GM23338 (cell line): ENCODE results near the gene TMEM107. TPM values are rescaled to one million over a fixed set of nuclear protein-coding genes. Genes with fewer than 3 reads are reported as not detected.

ENCODE experiments used
- ATAC-seq: fragments of 200-7000 bp; cut with Tn5 transposase; 3 replicates; pipeline ENCODE4 v1.9.1; 2020
- DNase-seq: peaks from one replicate; pipeline ENCODE4 v3.0.0-alpha.2; 2015; ENCODE audit warnings: low spot score
- H2AFZ ChIP-seq: fragments of 200-600 bp; sonication (generic); 2 replicates; pipeline ENCODE4 v1.8.0; 2016; ENCODE audit warnings: antibody characterized with exemption, mild to moderate bottlenecking, moderate library complexity
- H3F3A ChIP-seq: fragments of 200-600 bp; sonication (generic); replicated peaks from 2 replicates; pipeline ENCODE4 v1.8.0; 2017; ENCODE audit warnings: antibody characterized with exemption, mixed run types, low read depth
- H3K27ac ChIP-seq: fragments of 200-600 bp; sonication (generic); 2 replicates; pipeline ENCODE4 v1.6.1; 2016; ENCODE audit warnings: low read depth
- H3K27me3 ChIP-seq: fragments of 200-600 bp; sonication (generic); 2 replicates; pipeline ENCODE4 v1.8.0; 2016; ENCODE audit warnings: mild to moderate bottlenecking, mixed run types, moderate library complexity; ENCODE audit not compliant: insufficient read depth
- H3K36me3 ChIP-seq: fragments of 200-600 bp; sonication (generic); 2 replicates; pipeline ENCODE4 v1.8.0; 2016; ENCODE audit warnings: mild to moderate bottlenecking; ENCODE audit not compliant: insufficient read depth
- H3K4me1 ChIP-seq: fragments of 200-600 bp; sonication (generic); 2 replicates; pipeline ENCODE4 v1.8.0; 2016; ENCODE audit warnings: mild to moderate bottlenecking, moderate library complexity; ENCODE audit not compliant: insufficient read depth
- H3K4me2 ChIP-seq: fragments of 200-600 bp; sonication (generic); 2 replicates; pipeline ENCODE4 v1.7.1; 2017; ENCODE audit warnings: mixed run types
- H3K4me3 ChIP-seq: fragments of 200-600 bp; sonication (generic); 2 replicates; pipeline ENCODE4 v1.6.1; 2016; ENCODE audit warnings: mixed run types
- H3K79me2 ChIP-seq: fragments of 200-600 bp; sonication (generic); replicated peaks from 2 replicates; pipeline ENCODE4 v1.8.0; 2017; ENCODE audit warnings: mild to moderate bottlenecking; ENCODE audit not compliant: insufficient read depth
- H3K9me2 ChIP-seq: fragments of 200-600 bp; sonication (generic); 2 replicates; pipeline ENCODE4 v1.8.0; 2017; ENCODE audit not compliant: insufficient read depth
- H4K20me1 ChIP-seq: fragments of 200-600 bp; sonication (generic); replicated peaks from 2 replicates; pipeline ENCODE4 v1.8.0; 2017; ENCODE audit warnings: mild to moderate bottlenecking; ENCODE audit not compliant: insufficient read depth
- H3K27ac Mint-ChIP-seq: 2 replicates; pipeline ENCODE4 v1.8.0; 2020; ENCODE audit warnings: inconsistent platforms, mild to moderate bottlenecking, moderate library complexity, mixed read lengths
- H3K27me3 Mint-ChIP-seq: 3 replicates; pipeline ENCODE4 v1.8.0; 2022; ENCODE audit warnings: low read depth, mild to moderate bottlenecking, moderate library complexity, mixed read lengths, inconsistent platforms; ENCODE audit not compliant: insufficient read depth, poor library complexity
- H3K36me3 Mint-ChIP-seq: 3 replicates; pipeline ENCODE4 v1.8.0; 2021; ENCODE audit warnings: low read depth, mild to moderate bottlenecking, inconsistent platforms, moderate library complexity, mixed read lengths
- H3K4me1 Mint-ChIP-seq: 3 replicates; pipeline ENCODE4 v1.8.0; 2020; ENCODE audit warnings: mild to moderate bottlenecking, inconsistent platforms, mixed read lengths
- H3K4me3 Mint-ChIP-seq: 3 replicates; pipeline ENCODE4 v1.8.0; 2021; ENCODE audit warnings: moderate library complexity, mild to moderate bottlenecking, inconsistent platforms, mixed read lengths
- H3K9me3 Mint-ChIP-seq: 3 replicates; pipeline ENCODE4 v1.8.0; 2020; ENCODE audit warnings: moderate library complexity, mild to moderate bottlenecking, inconsistent platforms, mixed read lengths
- CREB1 ChIP-seq: fragments of 250-450 bp; sonication (Bioruptor Pico); IDR thresholded peaks from 2 replicates; pipeline ENCODE4 v1.5.0; 2020; ENCODE audit warnings: low read depth, mild to moderate bottlenecking, moderate library complexity
- CTCF ChIP-seq, 2 experiments: fragments of 200-600 bp in 1 of 2; sonication (generic) in 1 of 2; conservative IDR thresholded peaks; 2 replicates each; pipeline versions ENCODE4 v1.5.1 to v1.6.1; 2016 to 2017; ENCODE audit warnings: antibody characterized with exemption in 2 of 2, low read depth in 2 of 2, mild to moderate bottlenecking in 2 of 2, moderate library complexity in 1 of 2
- ETS1 ChIP-seq: IDR thresholded peaks from 2 replicates; pipeline ENCODE4 v1.6.1; 2016; ENCODE audit warnings: antibody characterized with exemption
- EZH2 ChIP-seq: fragments of 200-600 bp; sonication (generic); IDR thresholded peaks from one replicate; pipeline ENCODE4 v1.8.0; 2017; ENCODE audit warnings: antibody characterized with exemption, mild to moderate bottlenecking, low read depth; ENCODE audit not compliant: unreplicated experiment
- EZH2phosphoT487 ChIP-seq: fragments of 200-600 bp; sonication (generic); IDR thresholded peaks from one replicate; pipeline ENCODE4 v1.8.1; 2018; ENCODE audit warnings: antibody characterized with exemption; ENCODE audit not compliant: unreplicated experiment
- JUNB ChIP-seq: IDR thresholded peaks from one replicate; pipeline ENCODE4 v1.6.1; 2016; ENCODE audit warnings: antibody characterized with exemption; ENCODE audit not compliant: unreplicated experiment
- NANOG ChIP-seq: IDR thresholded peaks from 2 replicates; pipeline ENCODE4 v1.6.1; 2016; ENCODE audit warnings: antibody characterized with exemption, borderline replicate concordance
- POLR2AphosphoS5 ChIP-seq: IDR thresholded peaks from 2 replicates; pipeline ENCODE4 v1.6.1; 2016; ENCODE audit warnings: antibody characterized with exemption, low read depth
- REST ChIP-seq: IDR thresholded peaks from one replicate; pipeline ENCODE4 v1.6.1; 2018; ENCODE audit warnings: antibody characterized with exemption; ENCODE audit not compliant: unreplicated experiment
- STAT1 ChIP-seq: IDR thresholded peaks from one replicate; pipeline ENCODE4 v1.6.1; 2016; ENCODE audit warnings: antibody characterized with exemption; ENCODE audit not compliant: unreplicated experiment
- ZNF114 ChIP-seq: fragments of 250-450 bp; sonication (Bioruptor Pico); IDR thresholded peaks from 2 replicates; pipeline ENCODE4 v1.5.0; 2020; ENCODE audit warnings: mild to moderate bottlenecking, moderate library complexity
- ZNF331 ChIP-seq: fragments of 250-450 bp; sonication (Bioruptor Pico); IDR thresholded peaks from 2 replicates; pipeline ENCODE4 v1.5.0; 2020; ENCODE audit warnings: low read depth, mild to moderate bottlenecking, moderate library complexity
- ZNF462 ChIP-seq: fragments of 250-450 bp; sonication (Bioruptor Pico); IDR thresholded peaks from 2 replicates; pipeline ENCODE4 v1.5.0; 2020; ENCODE audit warnings: mild to moderate bottlenecking, moderate library complexity
- polyA plus RNA-seq: library from polyadenylated mRNA; unstranded; fragments of >200 nt; fragmentation: Nextera tagmentation; extraction: Ambion mirVana; gene quantifications from 2 replicates; pipeline ENCODE4 v1.2.1, GENCODE V29; 2016
- total RNA-seq: library from RNA; depleted of rRNA; stranded (reverse); fragments of >200 nt; shearing (Covaris generic); gene quantifications from 2 replicates; pipeline ENCODE4 v1.2.3, GENCODE V29; 2014

TMEM107 gene
- total and polyA plus RNA-seq, 2 experiments from 2014 or later = 10.8 to 20.4 TPM

GRCh38 chr17:8173056-8173870 lies 2.9 kb downstream of the TMEM107 start:
- H3K27me3 ChIP-seq = no peaks in the 10 kb centered on the region
- DNase-seq (peak; percentile 97), ATAC-seq (peak; percentile 70)
- no peak overlapping the region for H2AFZ ChIP-seq
- TF ChIP-seq CREB1 (CRISPR knock-in tag) (peak; percentile 81), NANOG (peak; percentile 26; the same call in 1 of the 2 replicates), POLR2AphosphoS5 (peak; percentile 100), JUNB (peak; percentile 24), EZH2 (no peak), ZNF462 (0 out of 2 replicates have a peak, but pooled peaks have one; percentile 37), ETS1 (peak; percentile 95), ZNF331 (peak; percentile 46; the same call in 1 of the 2 replicates), STAT1 (peak; percentile 36), REST (no peak), EZH2phosphoT487 (no peak), CTCF (conservative IDR thresholded peaks at IDR 0.05; ENCODE audit: low read depth in 2 of 2) (no peak; a peak in 1 of 4 replicates), ZNF114 (CRISPR knock-in tag) (peak; percentile 47; the same call in 1 of the 2 replicates)
- peak overlapping the region; percentile 85 for H3K27ac ChIP-seq
- peak overlapping the region; percentile 49 for H3K4me3 ChIP-seq
- no peaks in the 10 kb centered on the region for H3K79me2 ChIP-seq
- H3K36me3 Mint-ChIP-seq = no peaks in the 10 kb centered on the region; the same call in 2 of the 3 replicates
- peaks cover 27% of the 10 kb centered on the region for H3K27me3 Mint-ChIP-seq
- peak overlapping the region; percentile 83 for H3K4me3 Mint-ChIP-seq
- H3K27ac Mint-ChIP-seq = peak overlapping the region; percentile 100
- no peaks in the 10 kb centered on the region for H3K9me3 Mint-ChIP-seq
- H4K20me1 ChIP-seq = no peaks in the 10 kb centered on the region
- H3K9me2 ChIP-seq = no peaks in the 10 kb centered on the region
- H3K4me1 Mint-ChIP-seq = peaks cover 28% of the 10 kb centered on the region
- no peaks in the 10 kb centered on the region for H3K36me3 ChIP-seq
- H3F3A ChIP-seq = peaks cover 8% of the 10 kb centered on the region
- H3K4me2 ChIP-seq = peak overlapping the region; percentile 71; the same call in 1 of the 2 replicates
- H3K4me1 ChIP-seq = peaks cover 19% of the 10 kb centered on the region
